NCI-H1105 treated with DMSO at 0.1 percent for 48 hours (cell line): Measurements from ENCODE around the gene FRMD6.

Experiments used
- DNase-seq: peaks from one replicate; lab custom pipeline; 2025; lab: John Stamatoyannopoulos, UW

The FRMD6 gene

DNA sequence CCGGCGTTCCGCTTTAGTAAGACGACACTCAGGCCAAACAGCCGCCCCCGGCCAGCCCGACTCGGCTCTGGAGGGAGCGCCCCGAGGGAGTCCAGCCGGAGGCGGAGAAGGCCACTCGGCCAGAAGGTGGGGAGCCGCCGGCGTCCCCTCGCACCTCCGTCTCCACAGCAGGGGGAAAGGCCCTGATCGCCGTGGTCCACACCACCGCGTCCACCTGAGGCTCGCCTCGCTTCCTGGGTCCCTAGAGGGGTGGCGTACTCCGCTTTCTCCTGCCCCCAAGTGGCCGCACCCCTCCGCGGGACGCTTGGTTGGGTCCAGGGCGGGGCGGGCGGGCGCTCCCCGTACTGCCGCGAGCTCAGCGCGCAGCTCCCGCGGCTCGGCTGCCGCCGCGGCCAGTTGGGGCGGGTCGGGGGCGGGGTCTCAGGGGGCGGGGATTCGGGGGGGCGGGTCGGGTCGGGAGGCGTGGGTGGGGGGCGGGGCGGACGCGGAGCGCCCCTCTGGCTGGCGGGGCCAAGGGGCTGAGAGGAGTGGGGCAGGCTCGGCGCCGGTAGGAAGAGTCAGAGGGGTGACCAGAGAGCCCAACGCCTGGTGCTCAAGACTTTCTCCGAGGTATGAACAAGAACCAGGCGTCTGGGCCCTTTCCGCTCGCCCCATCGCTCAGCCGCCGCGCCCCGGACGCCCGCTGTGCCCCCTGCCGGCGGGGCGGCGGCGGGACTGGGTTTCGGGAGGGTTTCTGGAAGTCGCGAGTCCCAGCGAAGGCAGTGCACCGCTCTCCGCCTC is at the start of gene FRMD6:
TSS of gene FRMD6 (plus strand) at position 523 of the 780 bp plus-strand sequence. CDS start 37,927 bp downstream, outside the sequence.
- DNase-seq, result peak; percentile 81

DNA sequence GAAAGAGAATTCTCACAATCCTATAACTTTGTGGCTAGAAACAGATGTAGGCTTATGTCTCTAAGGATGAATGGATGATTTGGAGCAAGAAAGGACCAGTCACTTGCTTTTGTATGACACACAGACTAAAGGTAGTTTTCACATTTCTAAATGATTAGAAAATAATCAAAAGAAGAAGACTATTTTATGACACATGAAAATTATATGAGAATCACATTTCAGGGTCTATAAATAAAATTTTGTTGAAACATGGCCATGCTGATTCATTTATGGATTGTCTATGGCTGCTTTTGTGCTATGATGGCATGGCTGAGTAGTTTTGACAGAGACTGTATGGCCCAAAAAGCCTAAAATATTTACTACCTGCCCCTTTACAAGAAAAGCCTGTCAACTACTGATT is 49.4 kb upstream of the FRMD6 start:
- no peak for DNase-seq

DNA sequence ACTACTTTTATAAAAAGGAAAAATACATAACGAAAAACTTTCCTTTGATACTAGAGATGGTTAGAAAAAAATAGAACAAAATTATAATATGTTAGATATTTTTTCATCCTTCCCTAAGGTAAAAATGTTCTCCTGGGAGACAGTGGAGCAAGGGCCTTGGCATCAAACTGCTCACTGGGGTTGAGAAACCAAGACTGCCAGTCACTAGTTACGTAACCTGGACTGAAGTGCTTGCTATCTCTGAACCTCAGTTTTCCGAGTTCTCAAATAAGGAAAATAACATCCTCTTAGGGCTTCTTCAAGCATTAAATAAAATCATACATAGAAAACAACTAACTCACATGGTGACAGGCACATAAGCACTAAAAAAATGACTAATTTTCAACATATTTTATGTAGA is 48.2 kb upstream of the FRMD6 start:
- DNase-seq, result no peak

DNA sequence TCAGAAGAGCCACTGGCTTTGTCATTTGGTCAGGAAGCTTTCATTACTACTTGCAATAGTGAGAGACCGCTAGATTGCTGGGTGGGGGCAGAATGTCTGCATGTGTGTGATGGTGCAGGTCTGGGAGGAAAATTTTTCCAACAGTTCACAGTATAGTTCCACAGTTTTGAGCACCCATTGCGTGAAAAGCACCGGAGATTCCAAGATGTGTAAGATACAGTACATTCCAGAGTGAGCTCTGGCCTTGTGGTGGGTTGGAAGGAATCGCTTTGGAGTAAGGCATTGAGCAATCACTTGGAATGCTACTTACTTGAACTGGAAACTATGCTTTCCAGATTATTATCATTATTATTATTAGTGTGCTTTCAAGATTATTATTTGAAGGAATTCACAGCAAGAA is 47.6 kb upstream of the FRMD6 start:
- no peak for DNase-seq

DNA sequence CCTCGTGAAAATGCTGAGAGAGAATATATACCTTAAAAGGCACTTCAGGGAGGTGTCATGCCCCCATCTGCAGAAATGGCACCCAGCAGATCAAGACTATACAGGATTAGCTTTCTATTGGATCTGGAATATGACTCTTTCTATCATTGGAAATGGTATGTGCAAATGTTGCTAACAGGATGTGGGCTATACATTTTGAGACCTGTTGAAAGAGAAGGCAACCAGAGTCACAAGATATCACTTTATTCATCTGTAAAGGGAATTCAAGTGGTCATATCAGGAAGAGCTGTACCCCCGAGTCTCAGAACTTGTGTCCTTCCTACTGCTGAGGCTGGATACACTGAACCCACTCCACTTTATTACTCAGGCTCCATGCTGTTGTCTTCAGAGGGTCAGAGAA is 46.1 kb upstream of the FRMD6 start:
- no peak for DNase-seq

DNA sequence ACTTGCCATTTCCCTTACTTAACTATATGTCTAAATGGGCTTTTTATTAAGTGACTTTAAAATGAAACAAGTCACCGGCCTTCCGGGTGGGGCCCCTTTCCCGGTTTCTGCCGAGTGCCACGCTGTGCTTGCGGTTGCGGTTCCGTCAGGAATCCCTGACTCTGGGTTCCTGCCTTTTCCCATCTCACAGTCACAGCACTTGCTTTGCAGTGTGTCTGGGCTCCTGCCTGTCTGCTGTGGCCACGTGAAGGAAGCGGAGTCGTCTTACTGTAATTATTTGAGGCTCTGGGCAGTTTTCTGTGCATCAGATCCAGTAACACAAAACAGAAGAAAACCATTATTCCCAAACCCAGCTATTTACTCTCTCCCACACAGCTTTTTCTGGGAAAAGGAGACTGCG is 44.0 kb upstream of the FRMD6 start:
- no peak for DNase-seq

DNA sequence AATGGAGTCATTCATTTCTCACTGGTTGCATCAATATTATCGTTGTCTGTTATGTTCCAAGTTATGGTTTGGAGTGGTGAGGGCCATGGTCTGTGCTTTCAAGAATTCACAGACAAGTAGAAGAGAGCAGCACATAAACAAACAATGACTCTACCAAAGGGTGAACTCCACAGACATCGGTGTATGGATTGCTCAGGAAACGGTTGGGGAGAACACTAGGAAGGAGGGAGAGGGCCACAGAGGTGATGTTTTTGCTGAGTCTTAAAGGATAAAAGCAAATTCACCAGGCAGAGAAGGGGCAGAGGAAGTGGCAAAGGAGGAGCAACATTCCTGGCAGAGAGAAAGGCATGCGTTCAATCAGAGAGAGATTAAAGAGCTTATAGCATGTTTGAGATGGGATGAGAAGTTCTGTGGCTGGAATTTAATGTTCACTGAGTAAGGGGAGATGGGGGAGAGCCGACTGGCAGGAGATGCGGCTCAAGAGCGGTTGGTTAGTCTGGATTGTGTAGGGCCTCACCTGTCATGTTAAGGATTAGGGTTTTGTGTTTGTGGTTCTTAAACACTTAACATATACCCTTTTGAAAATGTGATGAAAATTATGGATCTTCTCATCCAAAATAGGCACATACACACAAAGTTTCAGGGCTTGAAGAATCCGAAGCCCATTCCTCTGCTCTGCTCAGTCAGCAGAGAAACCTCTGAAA is 42.3 kb upstream of the FRMD6 start:
- no peak for DNase-seq

DNA sequence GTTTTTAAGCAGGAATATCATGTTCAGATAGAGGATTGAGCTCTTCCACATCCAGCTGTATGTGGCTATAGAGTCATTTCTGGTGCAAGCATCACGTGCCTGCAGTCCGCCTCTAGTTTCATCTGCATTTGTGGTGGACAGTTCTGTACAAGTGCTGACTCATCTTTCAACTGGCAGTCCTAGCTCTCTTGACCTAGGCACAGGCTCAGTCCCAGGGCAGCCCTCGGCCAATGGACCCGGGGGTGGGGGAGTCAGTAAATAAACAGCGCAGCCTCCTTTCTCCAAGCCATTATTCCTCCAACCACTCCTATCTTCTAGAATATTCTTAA is 41.8 kb upstream of the FRMD6 start:
- DNase-seq, result no peak

DNA sequence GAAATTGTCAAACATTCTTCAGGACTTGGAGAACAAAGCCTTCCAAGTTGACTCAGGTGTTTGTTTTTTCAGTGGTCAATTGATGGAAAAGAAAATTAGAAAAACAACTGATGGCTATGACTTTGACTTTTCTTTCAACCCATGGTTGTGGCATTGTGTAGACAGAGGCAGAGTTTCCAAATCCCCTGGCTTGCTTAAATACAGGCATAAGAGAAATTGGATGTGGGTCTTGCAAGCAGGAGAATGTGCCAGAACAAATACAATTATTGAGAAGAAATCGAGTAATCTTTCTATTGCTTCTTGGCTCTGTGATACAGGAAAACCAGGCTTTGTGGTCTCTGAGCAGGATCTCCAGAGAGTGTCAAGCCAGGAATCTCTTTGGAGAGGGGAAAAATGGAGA is 40.9 kb upstream of the FRMD6 start:
- no peak for DNase-seq

DNA sequence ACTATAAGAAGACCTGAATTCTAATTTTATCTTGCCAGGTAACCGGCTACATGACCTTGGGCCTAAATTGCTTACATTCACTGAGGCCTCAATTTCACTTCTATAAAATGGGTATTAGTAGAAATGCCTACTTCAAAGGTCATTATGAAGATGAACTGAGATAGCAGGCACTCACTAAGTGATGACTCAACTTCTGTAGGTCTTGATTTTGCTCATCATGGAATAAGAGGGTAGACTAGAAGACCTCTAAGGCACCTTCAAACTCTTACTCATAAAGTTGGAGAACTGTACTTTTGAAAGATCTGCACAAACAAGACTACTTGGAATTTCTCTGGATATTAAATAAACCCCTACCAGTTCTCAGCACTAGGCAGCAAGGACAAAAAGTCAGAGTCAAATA is 39.3 kb upstream of the FRMD6 start:
- DNase-seq, result no peak

DNA sequence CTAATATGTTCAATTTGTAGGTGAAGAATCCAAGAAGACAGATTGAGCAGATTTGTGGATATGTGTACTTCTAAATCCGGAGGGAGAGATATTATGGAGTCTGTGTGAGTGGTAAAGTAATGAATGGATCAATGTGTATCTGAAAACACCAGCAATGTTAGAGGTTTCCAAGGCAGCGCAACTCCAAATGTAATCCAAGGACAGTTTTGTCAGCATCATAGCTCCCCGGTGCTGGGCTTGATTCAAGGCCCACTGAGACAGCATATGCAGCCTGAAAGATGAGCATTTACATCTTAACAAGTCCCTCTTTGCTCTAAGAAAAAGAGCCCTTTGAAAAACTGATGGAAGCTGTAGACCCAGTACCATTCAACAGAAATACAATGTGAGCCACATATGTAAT is 38.3 kb upstream of the FRMD6 start:
- no peak for DNase-seq

DNA sequence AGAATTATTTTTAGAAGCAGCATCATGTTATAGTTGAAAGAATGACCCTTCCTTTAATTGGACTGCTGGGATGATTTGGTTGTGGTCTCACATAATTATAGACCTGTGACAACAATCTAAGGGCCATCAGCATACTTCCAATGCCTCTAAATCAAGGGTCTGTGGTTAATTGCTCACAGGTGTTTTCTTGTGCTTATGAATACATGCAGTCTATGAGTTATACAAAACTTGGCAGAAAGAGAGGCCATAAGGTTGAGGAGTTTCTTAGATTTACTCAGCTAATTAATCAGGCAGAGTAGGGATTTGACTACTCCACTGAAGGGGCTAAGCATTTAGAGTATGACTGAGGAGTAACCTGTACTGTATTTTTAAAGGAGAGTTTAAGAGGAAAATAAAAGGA is 37.0 kb upstream of the FRMD6 start:
- peak; percentile 92 for DNase-seq

DNA sequence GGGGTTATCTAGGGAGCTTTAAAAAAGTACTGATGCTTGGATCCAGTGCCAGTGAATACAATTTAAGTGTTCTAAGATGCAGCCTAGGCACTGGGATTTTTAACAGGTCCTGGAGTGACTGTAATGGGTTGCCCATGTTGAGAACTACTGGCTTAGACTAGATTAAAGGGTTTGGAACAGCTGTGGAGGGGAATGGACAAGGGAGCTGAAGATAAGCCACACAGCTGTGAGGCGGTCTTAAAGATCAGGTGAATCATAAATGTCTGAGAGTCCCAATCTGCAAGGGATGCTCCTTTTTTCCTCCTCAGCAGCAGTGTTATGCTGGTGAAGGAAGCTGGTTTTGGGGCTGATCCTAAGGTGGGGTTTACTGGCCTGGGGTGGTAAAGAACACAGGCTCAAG is 35.5 kb upstream of the FRMD6 start:
- no peak for DNase-seq

DNA sequence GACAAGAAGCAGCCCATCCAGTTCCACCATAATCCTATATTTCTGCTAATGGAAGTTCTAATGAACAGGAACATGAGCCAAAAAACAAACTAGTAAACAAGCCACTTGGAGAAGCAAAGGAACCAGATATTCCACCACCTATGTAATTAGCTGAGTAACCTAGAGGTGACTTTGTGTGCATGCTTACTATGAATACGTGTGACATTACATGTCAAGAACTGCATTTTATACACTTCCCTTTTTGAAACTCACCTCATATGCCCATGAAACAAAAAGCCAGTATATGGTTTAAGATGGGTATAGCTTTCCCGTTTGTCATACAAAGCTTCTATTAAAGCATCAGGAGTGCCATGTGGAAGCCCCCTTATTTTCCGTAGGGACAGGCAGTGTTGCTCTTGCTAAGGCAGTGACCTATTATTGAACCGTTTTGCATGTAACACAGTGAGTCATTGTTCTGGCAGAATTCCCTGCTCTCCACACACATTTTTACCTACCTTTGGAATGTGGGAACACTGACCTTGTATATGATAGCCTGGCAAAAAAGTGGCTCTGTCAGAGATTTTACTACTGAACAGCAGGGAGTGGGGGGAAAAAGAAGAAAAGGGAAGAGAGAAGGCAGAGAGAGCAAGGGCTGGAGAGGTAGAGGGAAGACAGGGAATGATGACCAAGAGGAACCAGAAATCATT is 34.8 kb upstream of the FRMD6 start:
- no peak for DNase-seq

DNA sequence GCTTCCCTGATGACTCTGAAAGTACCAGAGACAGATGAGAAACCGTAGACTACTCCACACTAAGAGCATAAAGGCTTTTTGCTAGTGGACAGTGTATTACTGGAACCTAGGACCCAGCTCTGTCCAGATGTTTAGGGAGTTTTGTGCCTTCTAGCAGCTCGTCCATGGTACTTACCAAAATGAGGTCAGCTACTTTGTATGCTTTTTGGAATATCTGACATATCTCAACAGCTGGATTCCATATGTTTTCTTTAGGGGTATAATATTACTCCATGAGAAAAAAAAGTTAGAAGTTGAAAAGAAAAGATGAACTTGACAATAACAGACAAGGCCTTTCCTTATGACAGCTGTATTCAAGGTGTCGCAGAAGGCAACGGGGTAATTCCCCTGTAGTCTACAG is 32.1 kb upstream of the FRMD6 start:
- DNase-seq, result no peak

DNA sequence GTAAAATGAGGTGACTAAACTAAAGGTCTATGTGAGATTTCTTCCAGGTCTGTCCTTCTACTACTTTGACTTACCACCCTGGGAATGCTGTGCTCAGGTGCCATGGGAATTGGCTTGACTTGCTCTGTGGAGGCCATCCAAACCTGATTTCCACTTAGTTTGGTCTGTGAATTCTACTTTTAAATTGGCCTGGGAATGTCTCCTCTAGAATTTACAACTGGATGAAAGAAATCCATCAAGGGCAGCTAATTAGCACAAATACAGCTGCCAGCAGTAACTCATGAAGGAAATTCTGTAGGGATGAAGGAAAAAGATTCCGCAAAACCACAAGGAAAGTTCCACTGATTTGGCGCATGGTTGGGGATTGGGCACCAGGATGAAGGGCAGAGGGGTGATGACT is 31.7 kb upstream of the FRMD6 start:
- no peak for DNase-seq

DNA sequence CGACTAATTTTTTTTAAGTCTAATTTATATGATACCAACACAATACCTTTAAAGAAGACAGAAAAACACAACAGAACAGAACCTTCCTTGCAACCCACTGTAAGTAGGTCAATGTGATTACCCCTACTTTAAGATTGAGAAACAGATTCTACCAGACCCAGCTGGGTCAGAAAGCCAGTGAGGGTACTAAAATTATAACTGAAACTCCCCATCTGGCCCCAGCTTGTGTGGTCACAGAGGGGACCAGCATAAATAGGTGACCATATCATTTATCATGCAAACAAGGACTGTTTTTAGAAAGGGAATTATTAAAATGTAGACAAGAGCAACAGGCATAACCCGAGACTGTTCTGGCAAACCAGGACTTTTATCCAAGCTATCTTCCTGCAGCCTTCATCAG is 30.1 kb upstream of the FRMD6 start:
- DNase-seq, result no peak

DNA sequence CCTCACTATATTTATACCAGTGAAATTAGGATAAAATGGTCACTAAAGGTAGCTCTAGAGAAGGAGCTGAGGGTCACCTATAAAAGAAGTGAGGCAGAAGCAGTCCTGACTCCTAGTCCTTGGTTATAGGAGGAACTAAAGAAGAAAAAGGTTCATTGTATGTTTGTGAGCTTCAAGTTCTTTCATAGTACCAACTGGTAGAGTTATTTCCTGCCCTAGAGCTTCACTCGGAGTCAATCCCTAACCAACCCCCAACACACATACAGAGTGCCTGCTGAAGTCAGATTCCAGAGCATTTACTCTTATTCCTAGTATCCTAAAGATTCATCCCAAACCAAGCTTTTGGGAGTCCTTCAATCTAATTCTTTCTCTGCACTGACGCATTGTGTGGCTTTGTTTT is 29.3 kb upstream of the FRMD6 start:
- no peak for DNase-seq

DNA sequence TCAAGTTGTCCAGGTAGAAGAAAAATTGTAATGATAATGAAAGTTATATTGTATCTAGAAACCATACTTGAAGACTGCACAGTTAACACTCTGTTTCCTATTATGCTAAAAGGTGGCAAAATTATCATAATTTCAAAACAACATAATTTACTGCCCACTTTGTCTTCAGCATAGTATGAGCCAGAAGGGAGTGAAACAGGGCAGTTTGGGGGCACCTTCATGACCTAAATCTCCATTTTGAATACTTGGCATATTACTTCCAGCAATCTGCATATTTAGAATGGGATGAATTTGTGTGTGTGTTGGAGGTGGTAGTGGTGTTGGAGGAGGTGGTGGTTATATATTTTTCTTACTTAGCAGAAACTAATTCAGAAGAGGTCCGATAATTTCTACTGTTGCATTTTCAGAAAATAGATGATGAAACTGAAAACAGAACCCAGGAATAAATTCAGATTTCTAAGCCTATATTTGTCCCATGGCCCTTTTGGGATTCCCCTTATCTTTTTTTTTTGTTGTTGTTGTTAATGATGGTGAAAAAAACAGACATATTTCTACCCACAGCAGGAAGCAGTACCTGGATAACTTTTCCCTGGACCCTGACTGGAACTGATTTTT is 26.6 kb upstream of the FRMD6 start:
- no peak for DNase-seq

DNA sequence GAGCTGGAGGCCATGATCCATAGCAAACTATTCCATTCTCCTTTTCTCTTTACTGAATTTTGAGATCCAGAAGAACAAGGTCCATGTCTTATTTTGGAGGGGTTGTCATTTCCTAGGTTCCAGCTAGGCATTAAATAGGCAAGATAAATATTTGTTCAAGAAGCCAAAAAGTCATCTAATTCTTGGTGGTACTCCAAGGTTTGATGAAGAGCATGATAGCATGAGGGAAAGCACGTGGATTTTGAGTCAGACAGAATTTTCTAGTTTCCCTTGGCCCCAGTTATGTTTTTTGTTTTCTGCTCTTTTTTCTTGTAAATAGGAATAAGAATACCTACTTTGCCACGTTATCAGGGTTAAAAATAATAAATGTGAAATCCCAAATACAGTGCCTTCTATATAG is 25.5 kb upstream of the FRMD6 start:
- no peak for DNase-seq

DNA sequence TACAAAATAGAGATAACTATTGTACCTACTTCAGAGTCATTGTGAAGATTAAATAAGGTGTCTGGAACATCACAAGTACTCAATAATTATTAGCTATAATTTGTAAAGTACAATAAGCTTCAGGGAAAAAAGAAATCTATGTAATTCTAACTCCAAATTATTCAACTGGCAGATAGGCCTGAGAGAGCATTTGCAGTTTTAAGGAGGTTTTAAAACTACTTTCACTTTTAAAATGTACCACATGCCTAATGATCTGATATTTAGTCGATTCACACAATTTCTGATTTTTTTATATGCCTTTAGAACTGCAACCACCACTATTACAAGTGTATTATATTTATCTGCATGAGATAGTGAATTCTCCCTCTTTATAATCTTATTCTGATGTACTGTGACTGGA is 24.9 kb upstream of the FRMD6 start:
- DNase-seq, result no peak

DNA sequence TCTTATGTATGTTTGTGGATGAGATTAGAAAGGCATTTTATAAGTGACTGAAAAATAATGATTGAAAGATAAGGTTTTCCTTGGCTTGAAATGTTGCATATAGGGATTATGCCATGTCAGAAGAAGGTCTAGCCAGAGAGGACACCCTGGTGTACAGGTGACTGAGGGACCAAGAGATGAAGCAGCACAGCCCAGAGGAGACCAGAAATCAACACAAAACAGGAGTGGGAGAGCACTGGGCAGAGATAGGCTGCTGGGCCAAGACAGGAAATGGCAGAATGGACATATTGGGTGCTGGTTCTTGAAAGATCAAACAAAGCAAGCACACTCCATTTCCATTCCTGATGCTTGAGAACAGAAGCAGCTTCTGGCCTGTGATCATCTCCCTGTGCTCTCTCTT is 24.4 kb upstream of the FRMD6 start:
- DNase-seq, result no peak

DNA sequence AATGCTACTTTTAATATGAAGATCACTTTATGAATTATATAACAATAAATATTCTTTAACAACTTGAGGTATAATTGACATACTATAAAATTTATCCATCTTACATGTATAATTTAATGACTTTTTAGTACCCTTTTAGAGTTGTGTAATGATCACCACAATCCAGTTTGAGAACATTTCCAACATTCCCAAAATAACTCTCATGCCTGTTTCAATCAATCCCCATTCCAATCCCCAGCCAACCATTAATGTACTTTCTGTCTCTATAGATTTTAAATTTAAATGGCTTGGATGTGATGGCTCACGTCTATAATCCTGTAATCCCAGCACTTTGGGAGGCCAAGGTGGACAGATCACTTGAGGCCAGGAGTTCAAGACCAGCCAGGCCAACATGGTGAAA is 23.5 kb upstream of the FRMD6 start:
- no peak for DNase-seq
